PC-3 (cell line): ENCODE data around the gene SMOC2. TPM values are rescaled to one million over a fixed set of nuclear protein-coding genes. Genes with fewer than 3 reads are reported as not detected.

ENCODE experiments used
- ATAC-seq: fragments of 200-7000 bp; cut with Tn5 transposase; 2 replicates; pipeline ENCODE4 v1.9.1; 2020; ENCODE audit warnings: mild to moderate bottlenecking, moderate library complexity
- BruUV-seq: library from RNA; stranded (reverse); fragments of 400-500 nt; replicated peaks from 2 replicates; lab custom pipeline; 2021; lab: Mats Ljungman, UMichigan
- CTCF ChIA-PET: fragments of 300-600 bp; sonication (Branson Sonifier 250); formaldehyde crosslinking; loops from one replicate; lab custom pipeline; 2022; ENCODE audit warnings: antibody characterized with exemption; lab: Charles Lee
- POLR2A ChIA-PET: fragments of 300-600 bp; sonication (Branson Sonifier 250); formaldehyde crosslinking; loops from one replicate; lab custom pipeline; 2022; ENCODE audit warnings: antibody characterized with exemption; ENCODE audit not compliant: unreplicated experiment; lab: Charles Lee
- DNase-seq: peaks from one replicate; pipeline ENCODE4 v3.0.0-alpha.2; 2015
- H2AFZ ChIP-seq: fragments of 300-600 bp; sonication (generic); 2 replicates; pipeline ENCODE4 v1.6.0; 2016; ENCODE audit warnings: antibody characterized with exemption, low read length
- H3F3A ChIP-seq: fragments of 300-600 bp; sonication (generic); one replicate; pipeline ENCODE4 v1.6.0; 2017; ENCODE audit warnings: antibody characterized with exemption, low read length, control low read depth, mild to moderate bottlenecking; ENCODE audit not compliant: unreplicated experiment
- H3K27ac ChIP-seq: fragments of 300-600 bp; sonication (generic); 2 replicates; pipeline ENCODE4 v1.5.1; 2016; ENCODE audit warnings: mild to moderate bottlenecking, low read length
- H3K27me3 ChIP-seq: fragments of 300-600 bp; sonication (generic); 2 replicates; pipeline ENCODE4 v1.6.1; 2016; ENCODE audit warnings: low read length, mixed read lengths
- H3K36me3 ChIP-seq: fragments of 300-600 bp; sonication (generic); 2 replicates; pipeline ENCODE4 v1.6.1; 2016; ENCODE audit warnings: low read depth, mixed run types, low read length, mixed read lengths
- H3K4me1 ChIP-seq: fragments of 300-600 bp; sonication (generic); 2 replicates; pipeline ENCODE4 v1.5.1; 2016; ENCODE audit warnings: low read length; ENCODE audit not compliant: insufficient read depth
- H3K4me2 ChIP-seq: fragments of 300-600 bp; sonication (generic); 2 replicates; pipeline ENCODE4 v1.6.0; 2016; ENCODE audit warnings: low read length
- H3K4me3 ChIP-seq: fragments of 300-600 bp; sonication (generic); 2 replicates; pipeline ENCODE4 v1.5.1; 2016; ENCODE audit warnings: mild to moderate bottlenecking, low read length, mixed read lengths
- H3K79me2 ChIP-seq: fragments of 300-600 bp; sonication (generic); 2 replicates; pipeline ENCODE4 v1.6.1; 2017; ENCODE audit warnings: low read length, mixed read lengths
- H3K9ac ChIP-seq: fragments of 300-600 bp; sonication (generic); 2 replicates; pipeline ENCODE4 v1.6.0; 2016; ENCODE audit warnings: mild to moderate bottlenecking, low read length
- H3K9me2 ChIP-seq: fragments of 300-600 bp; sonication (generic); replicated peaks from 2 replicates; pipeline ENCODE4 v1.6.1; 2016; ENCODE audit warnings: mixed run types, low read length, mixed read lengths
- H3K9me3 ChIP-seq: fragments of 300-600 bp; sonication (generic); 2 replicates; pipeline ENCODE4 v1.6.1; 2016; ENCODE audit warnings: low read length, mixed read lengths
- H4K20me1 ChIP-seq: fragments of 300-600 bp; sonication (generic); 2 replicates; pipeline ENCODE4 v1.6.1; 2016; ENCODE audit warnings: low read length, mixed read lengths
- CTCF ChIP-seq: fragments of 300-600 bp; sonication (generic); conservative IDR thresholded peaks from 2 replicates; pipeline ENCODE4 v1.5.1; 2017; ENCODE audit warnings: antibody characterized with exemption, low read depth, mild to moderate bottlenecking, low read length
- EZH2 ChIP-seq: fragments of 300-600 bp; sonication (generic); IDR thresholded peaks from one replicate; pipeline ENCODE4 v1.6.1; 2017; ENCODE audit warnings: antibody characterized with exemption, mild to moderate bottlenecking, low read length; ENCODE audit not compliant: unreplicated experiment
- EZH2phosphoT487 ChIP-seq: fragments of 300-600 bp; sonication (generic); IDR thresholded peaks from 2 replicates; pipeline ENCODE4 v1.6.1; 2018; ENCODE audit warnings: mild to moderate bottlenecking, antibody characterized with exemption, low read length, borderline replicate concordance
- intact Hi-C: fragments of 100-400 bp; cut with micrococcal nuclease; formaldehyde crosslinking; loops from 2 replicates; pipeline ENCODE4 v1.9.0; 2023
- total RNA-seq: library from RNA; depleted of rRNA; stranded (reverse); fragments of >200 nt; gene quantifications from 2 replicates; pipeline ENCODE4 v1.2.3, GENCODE V29; 2014

SMOC2 gene
- total RNA-seq, 1 experiment from 2014 or later, result not detected

GRCh38 chr6:168516944-168517741 is 76.2 kb downstream of the SMOC2 start:
- no peaks in the 10 kb centered on the region for H3F3A ChIP-seq
- H3K9me3 ChIP-seq, result no peaks in the 10 kb centered on the region
- no peak overlapping the region for H3K9ac ChIP-seq
- H4K20me1 ChIP-seq, result no peaks in the 10 kb centered on the region
- H3K79me2 ChIP-seq, result no peaks in the 10 kb centered on the region
- no peaks in the 10 kb centered on the region for H3K4me1 ChIP-seq
- H3K36me3 ChIP-seq, result no peaks in the 10 kb centered on the region
- TF ChIP-seq EZH2 (no peak), EZH2phosphoT487 (no peak), CTCF (no peak)
- H3K4me3 ChIP-seq, result no peak overlapping the region
- DNase-seq (no peak), ATAC-seq (no peak)
- H3K9me2 ChIP-seq, result no peaks in the 10 kb centered on the region
- no peak overlapping the region for H2AFZ ChIP-seq
- CTCF ChIA-PET, result no interaction called here
- no peak overlapping the region for H3K4me2 ChIP-seq
- POLR2A ChIA-PET, result no interaction called here
- no peak overlapping the region for H3K27ac ChIP-seq
- intact Hi-C loops, result no loop called here
- no TSS peak for BruUV-seq
- peaks cover 5% of the 10 kb centered on the region; the same call in 1 of the 2 replicates for H3K27me3 ChIP-seq

- H3K27ac ChIP-seq, result no peak overlapping the region
- H3F3A ChIP-seq, result no peaks in the 10 kb centered on the region
- DNase-seq (no peak), ATAC-seq (no peak)
- ChIA-PET CTCF (no interaction called here), POLR2A (no interaction called here)
- H3K9ac ChIP-seq, result no peak overlapping the region
- intact Hi-C loops, result no loop called here
- no peak overlapping the region for H3K4me3 ChIP-seq
- H3K9me3 ChIP-seq, result no peaks in the 10 kb centered on the region
- 0 out of 2 replicates have a peak, but pooled peaks cover 5% of the 10 kb centered on the region for H3K27me3 ChIP-seq
- no TSS peak for BruUV-seq
- H3K4me1 ChIP-seq, result no peaks in the 10 kb centered on the region
- no peaks in the 10 kb centered on the region for H3K79me2 ChIP-seq
- H2AFZ ChIP-seq, result no peak overlapping the region
- TF ChIP-seq EZH2phosphoT487 (no peak), CTCF (no peak), EZH2 (no peak)
- H3K4me2 ChIP-seq, result no peak overlapping the region
- no peaks in the 10 kb centered on the region for H3K36me3 ChIP-seq
- H4K20me1 ChIP-seq, result no peaks in the 10 kb centered on the region
- H3K9me2 ChIP-seq, result no peaks in the 10 kb centered on the region
Measured at GRCh38 chr6:168517742-168518347, 76.9 kb downstream of the SMOC2 start.

GRCh38 chr6:168518348-168518745 is 77.4 kb downstream of the SMOC2 start:
- no peak for DNase-seq
- Histone ChIP-seq H2AFZ (no peak overlapping the region), H3K36me3 (no peaks in the 10 kb centered on the region), H3F3A (no peaks in the 10 kb centered on the region), H3K9me2 (no peaks in the 10 kb centered on the region), H3K9ac (no peak overlapping the region), H3K27ac (no peak overlapping the region), H4K20me1 (no peaks in the 10 kb centered on the region), H3K4me3 (no peak overlapping the region), H3K9me3 (no peaks in the 10 kb centered on the region), H3K4me2 (no peak overlapping the region), H3K4me1 (no peaks in the 10 kb centered on the region), H3K79me2 (no peaks in the 10 kb centered on the region), H3K27me3 (0 out of 2 replicates have a peak, but pooled peaks cover 5% of the 10 kb centered on the region)
- intact Hi-C loops, result no loop called here
- ChIA-PET CTCF (no interaction called here), POLR2A (no interaction called here)
- TF ChIP-seq EZH2phosphoT487 (no peak), CTCF (no peak), EZH2 (no peak)
- no TSS peak for BruUV-seq
- ATAC-seq, result no peak
